Amygdala (tissue), 56 donors: Measurements from ENCODE around the gene SPINK5.

Experiments
- DNase-seq, 56 donors: peaks; one replicate each; lab custom pipeline; 2025; lab: John Stamatoyannopoulos, UW

Gene SPINK5

DNA sequence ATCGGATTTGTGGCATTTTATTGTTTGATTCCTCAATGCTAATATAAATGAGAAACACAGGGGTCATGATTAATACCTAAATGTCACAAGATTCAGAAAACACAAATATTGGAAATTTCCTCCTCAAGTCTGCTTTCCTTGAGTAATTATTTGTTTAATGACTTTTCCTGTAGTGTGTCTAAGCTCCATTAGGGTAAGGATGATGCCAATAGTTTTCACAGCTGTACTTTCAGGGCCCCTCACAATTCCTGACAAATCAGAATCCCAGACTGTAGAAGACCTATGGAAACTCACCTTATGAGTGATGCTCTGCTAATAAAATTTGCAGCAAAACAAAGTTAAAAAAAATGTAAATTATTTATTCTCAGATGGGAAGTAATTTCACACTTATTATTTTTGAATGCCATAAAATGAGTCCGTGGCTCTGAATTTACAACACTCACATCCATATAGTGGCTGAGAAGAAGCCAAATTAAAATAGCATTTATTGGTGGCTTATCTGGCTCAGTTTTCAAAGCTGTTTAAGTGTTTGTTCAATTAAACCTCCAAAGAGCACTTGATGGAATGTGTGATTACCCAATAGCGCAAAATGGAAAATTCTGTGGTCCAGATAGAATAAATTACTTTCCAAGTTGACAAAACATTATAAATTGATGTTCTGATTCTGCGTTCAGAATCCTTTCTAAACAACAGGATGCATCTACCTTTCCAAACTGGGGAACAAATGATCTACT is 102.9 kb downstream of the SPINK5 start:
- no peak for DNase-seq

DNA sequence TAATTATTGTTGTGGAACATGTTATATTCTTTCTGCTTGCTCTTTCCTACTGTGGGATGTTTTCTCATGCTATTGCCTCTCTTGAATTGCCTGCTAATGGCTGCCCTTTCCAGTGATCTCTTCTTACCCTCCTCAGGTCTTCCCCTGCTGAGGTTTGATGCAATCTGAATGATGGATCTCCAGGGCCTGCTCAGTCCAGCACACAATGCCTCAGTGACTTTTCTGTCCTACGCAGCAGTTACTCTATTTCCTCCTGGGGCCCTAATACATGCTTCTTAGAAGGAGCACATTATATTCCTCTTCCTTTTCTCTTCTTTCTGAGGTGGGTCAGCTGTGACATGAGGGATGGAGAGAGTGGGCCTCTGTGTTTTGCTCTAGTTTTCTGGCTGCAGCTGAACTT is 104.5 kb downstream of the SPINK5 start, which contains the start of gene SPINK14:
Gene SPINK14, plus strand, starts transcription at position 301 of the 400 bp plus-strand sequence. CDS start 1,187 bp downstream, outside the sequence.
- DNase-seq, result no peak

DNA sequence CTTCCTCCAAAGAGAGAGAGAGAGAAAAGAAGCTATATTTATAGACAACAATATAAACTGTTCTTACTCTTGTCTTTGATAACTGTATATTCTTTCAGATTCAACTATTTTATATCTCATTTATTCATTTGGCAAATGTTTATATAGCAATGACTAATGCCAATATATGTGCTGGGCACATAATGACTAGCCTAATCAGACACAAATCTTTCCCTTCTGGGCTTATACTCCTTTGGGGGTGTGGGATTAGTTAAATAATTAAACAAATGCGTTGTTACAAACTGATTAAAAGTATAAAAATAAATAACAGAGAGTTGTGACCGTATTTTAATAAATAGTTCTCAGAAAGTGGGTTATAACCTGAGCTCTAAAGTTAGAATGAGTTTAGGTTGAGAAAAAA is 108.6 kb downstream of the SPINK5 start:
- DNase-seq, result no peak

DNA sequence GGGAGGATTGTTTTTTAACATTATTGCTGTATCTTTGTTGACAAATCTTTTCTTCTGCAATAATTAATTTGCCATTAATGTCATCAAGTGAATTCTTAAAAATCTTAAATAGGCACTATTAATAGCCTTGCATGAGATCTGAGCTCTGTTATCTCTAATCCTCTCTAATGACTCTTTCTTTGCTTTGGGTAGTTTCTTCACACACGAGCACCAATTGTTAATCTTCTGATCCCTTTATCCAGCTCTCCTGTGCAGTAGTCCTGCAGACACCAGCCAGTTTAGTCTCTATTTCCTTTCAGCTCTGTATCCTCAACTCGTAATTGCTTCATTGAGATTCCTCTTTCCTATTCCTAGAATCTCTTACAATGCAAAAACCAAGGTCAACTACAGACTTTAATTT is 112.7 kb downstream of the SPINK5 start:
- no peak for DNase-seq

DNA sequence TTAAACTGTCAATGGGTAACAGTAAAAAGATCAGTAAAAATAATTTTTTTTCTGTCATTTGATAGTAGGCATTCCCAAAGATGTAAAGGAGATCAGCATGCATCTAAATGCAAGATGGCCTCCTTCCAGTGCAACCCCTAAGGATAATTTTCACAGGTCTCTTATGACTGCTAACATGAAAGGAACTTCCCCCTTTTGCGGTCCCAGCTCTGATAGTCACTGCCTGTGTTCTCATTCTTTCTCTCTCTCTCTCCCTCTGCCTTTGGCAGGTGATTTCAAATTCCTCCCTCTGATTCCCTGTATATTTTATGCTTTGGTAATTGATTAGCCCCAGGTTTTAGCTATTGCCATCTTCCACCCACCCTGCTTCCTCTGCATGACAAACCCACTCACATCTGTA is 113.4 kb downstream of the SPINK5 start:
- no peak for DNase-seq

DNA sequence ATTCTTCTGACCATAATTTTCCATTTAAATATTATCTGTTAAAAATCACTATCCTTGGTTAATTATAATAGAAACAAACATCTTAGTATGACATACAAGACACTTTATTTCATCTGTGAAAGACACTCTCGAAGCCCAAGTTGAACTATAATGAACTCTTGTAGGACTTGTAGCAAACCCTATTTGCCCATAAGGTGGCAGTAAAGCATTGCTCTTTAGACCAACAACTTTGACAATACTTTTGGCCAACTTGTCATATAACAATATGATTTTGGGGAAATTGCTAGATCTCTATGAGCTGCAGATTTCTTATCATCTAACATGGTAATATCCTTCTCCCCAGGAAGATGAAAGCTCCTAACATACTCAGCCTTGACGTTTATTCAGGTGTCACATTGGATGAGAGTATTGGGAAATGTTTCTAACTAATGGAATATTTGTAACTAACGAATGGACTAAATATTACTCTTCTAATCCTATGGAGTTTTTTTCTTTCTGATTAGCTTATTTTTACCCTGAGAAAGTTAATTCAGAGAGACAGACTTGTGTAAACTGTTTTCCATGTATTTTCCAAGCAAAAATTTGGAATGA is 115.5 kb downstream of the SPINK5 start:
- DNase-seq, result peak in 5 of 56 donors; percentile 0 to 30 (median 4)

DNA sequence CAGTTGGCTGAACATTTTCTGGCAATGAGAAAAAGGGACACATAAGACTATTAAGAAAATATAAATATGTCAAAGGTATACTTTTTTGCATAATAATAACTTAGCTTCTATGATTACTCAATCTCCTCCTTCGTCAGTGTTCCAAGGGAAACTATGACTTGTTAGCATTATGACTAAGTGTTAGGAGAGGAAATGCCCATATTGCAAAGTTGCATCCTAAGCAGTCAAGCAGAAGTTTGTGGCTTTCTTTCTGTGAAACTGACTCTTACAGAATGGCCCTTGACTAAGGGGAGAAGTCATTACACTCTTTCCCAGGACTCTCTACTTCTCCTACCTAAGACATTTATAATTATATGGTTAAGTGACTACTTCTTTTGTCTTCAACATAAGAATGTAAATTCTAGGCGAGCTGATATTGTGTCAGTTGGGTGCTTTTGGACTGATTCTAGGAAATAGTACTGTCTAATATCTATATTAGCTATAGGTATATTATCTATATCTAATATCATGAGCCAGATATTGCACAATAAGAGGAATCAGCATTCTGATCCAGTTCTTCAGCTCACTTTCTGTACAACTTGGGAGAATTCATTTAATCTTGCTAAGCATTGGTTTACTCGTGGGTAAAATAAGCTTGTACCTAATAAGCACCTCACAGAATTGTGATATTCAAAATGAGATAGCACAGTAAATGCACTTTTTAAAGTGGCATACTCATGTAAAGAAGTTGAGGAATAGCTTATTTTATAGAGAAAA is 122.6 kb downstream of the SPINK5 start:
- no peak for DNase-seq
